ENCODE measurements around the gene RGS3. TPM values are rescaled to one million over a fixed set of nuclear protein-coding genes. Genes with fewer than 3 reads are reported as not detected.

Gene RGS3
- total and polyA plus RNA-seq, 2 of the 13 experiments (the other 11 are each of a cell fraction or from before 2014, with no cell fraction given) = 17.1 to 28.8 TPM

- TF ChIP-seq NR2F6 (IDR thresholded peaks at IDR 0.05) = no peak
- TF ChIP-seq NR2F6 (CRISPR knock-in tag; IDR thresholded peaks at IDR 0.05) = no peak
- TF ChIP-seq ZNF746 (CRISPR knock-in tag; IDR thresholded peaks at IDR 0.05) = 0 out of 2 replicates have a peak, but pooled peaks have one; percentile 40
- peak; percentile 68; the same call in 1 of the 2 replicates for TF ChIP-seq ESRRA (CRISPR knock-in tag; IDR thresholded peaks at IDR 0.05; ENCODE audit: low read depth)
- no peak for TF ChIP-seq ATAD3A (CRISPR knock-in tag; IDR thresholded peaks at IDR 0.05)
- peak; percentile 30; the same call in 1 of the 2 replicates for TF ChIP-seq ZNF768 (CRISPR knock-in tag; IDR thresholded peaks at IDR 0.05)
- TF ChIP-seq POGZ (CRISPR knock-in tag; IDR thresholded peaks at IDR 0.05) = peak; percentile 69; the same call in 1 of the 2 replicates
- TF ChIP-seq POLR2A (IDR thresholded peaks at IDR 0.05; ENCODE audit: insufficient read depth in 1 of 2, low read depth in 2 of 2, low read length in 2 of 2) = peak; percentile 60 to 75; a peak in 3 of 4 replicates
- no peak; the same call in 1 of the 2 replicates for TF ChIP-seq ZNF317 (CRISPR knock-in tag; IDR thresholded peaks at IDR 0.05)
- 0 out of 2 replicates have a peak, but pooled peaks have one; percentile 72 for TF ChIP-seq MTF2 (CRISPR knock-in tag; IDR thresholded peaks at IDR 0.05; ENCODE audit: borderline replicate concordance)
- TF ChIP-seq ZNF205 (CRISPR knock-in tag; IDR thresholded peaks at IDR 0.05) = 0 out of 2 replicates have a peak, but pooled peaks have one; percentile 49
- TF ChIP-seq TFDP1 (CRISPR knock-in tag; IDR thresholded peaks at IDR 0.05; ENCODE audit: borderline replicate concordance) = peak; percentile 90
- peak; percentile 91 for TF ChIP-seq MAX (IDR thresholded peaks at IDR 0.05)
- TF ChIP-seq ZNF570 (CRISPR knock-in tag; IDR thresholded peaks at IDR 0.05; ENCODE audit: borderline replicate concordance) = peak; percentile 77; the same call in 1 of the 2 replicates
- no peak; the same call in 1 of the 2 replicates for TF ChIP-seq MXD3 (CRISPR knock-in tag; IDR thresholded peaks at IDR 0.05)
- peak; percentile 75; the same call in 1 of the 2 replicates for TF ChIP-seq ZNF710 (CRISPR knock-in tag; IDR thresholded peaks at IDR 0.05; ENCODE audit: borderline replicate concordance)
- peak; percentile 41; the same call in 1 of the 2 replicates for TF ChIP-seq CBFB (CRISPR knock-in tag; IDR thresholded peaks at IDR 0.05)
- 0 out of 2 replicates have a peak, but pooled peaks have one; percentile 52 for TF ChIP-seq ZNF879 (CRISPR knock-in tag; IDR thresholded peaks at IDR 0.05)
- 0 out of 2 replicates have a peak, but pooled peaks have one; percentile 50 for TF ChIP-seq ZNF256 (CRISPR knock-in tag; conservative IDR thresholded peaks at IDR 0.05)
- TF ChIP-seq ZBTB33 (CRISPR knock-in tag; IDR thresholded peaks at IDR 0.05) = no peak
- TF ChIP-seq ZNF644 (CRISPR knock-in tag; IDR thresholded peaks at IDR 0.05; ENCODE audit: low read depth) = no peak
- no peak for TF ChIP-seq MYNN (CRISPR knock-in tag; IDR thresholded peaks at IDR 0.05; ENCODE audit: low read depth)
- no peak for TF ChIP-seq ZNF282 (IDR thresholded peaks at IDR 0.05; ENCODE audit: partially characterized antibody)
These were observed at the start of gene RGS3 (continued) for GRCh38 chr9:113463418-113464285.
